Effector memory CD4-positive, alpha-beta T cell (primary cell): ENCODE data around the gene DMC1.

Source experiments
- DNase-seq, 3 donors: peaks; one replicate each; pipeline ENCODE4 v3.0.0-alpha.2; 2020
- H3K27ac ChIP-seq: 2 replicates; pipeline ENCODE4 v1.7.0; 2013; ENCODE audit warnings: mild to moderate bottlenecking, low read length, moderate library complexity; ENCODE audit not compliant: insufficient read depth, poor library complexity, severe bottlenecking
- H3K27me3 ChIP-seq: replicated peaks from 2 replicates; pipeline ENCODE4 v1.7.0; 2013; ENCODE audit warnings: mild to moderate bottlenecking, low read length; ENCODE audit not compliant: insufficient read depth, control insufficient read depth, poor library complexity, severe bottlenecking
- H3K36me3 ChIP-seq: 2 replicates; pipeline ENCODE4 v1.7.0; 2013; ENCODE audit warnings: mild to moderate bottlenecking, low read length, moderate library complexity; ENCODE audit not compliant: control insufficient read depth, insufficient read depth
- H3K4me1 ChIP-seq: 2 replicates; pipeline ENCODE4 v1.7.0; 2013; ENCODE audit warnings: low read length, mild to moderate bottlenecking; ENCODE audit not compliant: control insufficient read depth, insufficient read depth, poor library complexity, severe bottlenecking
- H3K4me3 ChIP-seq: 2 replicates; pipeline ENCODE4 v1.7.0; 2013; ENCODE audit warnings: low read length, low read depth, mild to moderate bottlenecking; ENCODE audit not compliant: insufficient read depth, poor library complexity, severe bottlenecking
- H3K9me3 ChIP-seq: 2 replicates; pipeline ENCODE4 v1.7.0; 2013; ENCODE audit warnings: mild to moderate bottlenecking, low read length, moderate library complexity; ENCODE audit not compliant: control insufficient read depth

Gene DMC1

GRCh38 chr22:38567531-38568285 lies 2.3 kb downstream of the DMC1 start:
- H3K27ac ChIP-seq: no peak overlapping the region
- no peaks in the 10 kb centered on the region for H3K9me3 ChIP-seq
- no peaks in the 10 kb centered on the region for H3K27me3 ChIP-seq
- H3K4me3 ChIP-seq: no peak overlapping the region
- H3K36me3 ChIP-seq: no peaks in the 10 kb centered on the region
- H3K4me1 ChIP-seq: peaks cover 12% of the 10 kb centered on the region
- DNase-seq: no peak

GRCh38 chr22:38566726-38567504 lies 3.1 kb downstream of the DMC1 start:
- H3K27ac ChIP-seq: no peak overlapping the region
- H3K27me3 ChIP-seq: no peaks in the 10 kb centered on the region
- H3K9me3 ChIP-seq: no peaks in the 10 kb centered on the region
- H3K4me1 ChIP-seq: peaks cover 12% of the 10 kb centered on the region
- H3K36me3 ChIP-seq: no peaks in the 10 kb centered on the region
- no peak overlapping the region for H3K4me3 ChIP-seq
- DNase-seq: no peak

- Histone ChIP-seq H3K9me3 (no peaks in the 10 kb centered on the region), H3K4me1 (peaks cover 4% of the 10 kb centered on the region), H3K4me3 (no peak overlapping the region), H3K27me3 (no peaks in the 10 kb centered on the region), H3K27ac (no peak overlapping the region), H3K36me3 (no peaks in the 10 kb centered on the region)
- no peak for DNase-seq
These were observed 4.5 kb downstream of the DMC1 start for GRCh38 chr22:38565441-38565840.

GRCh38 chr22:38564669-38565068 lies 5.3 kb downstream of the DMC1 start:
- no peak for DNase-seq
- Histone ChIP-seq H3K36me3 (no peaks in the 10 kb centered on the region), H3K9me3 (no peaks in the 10 kb centered on the region), H3K27ac (no peak overlapping the region), H3K4me3 (no peak overlapping the region), H3K4me1 (peaks cover 3% of the 10 kb centered on the region), H3K27me3 (no peaks in the 10 kb centered on the region)

- Histone ChIP-seq H3K4me3 (no peak overlapping the region), H3K27me3 (no peaks in the 10 kb centered on the region), H3K36me3 (no peaks in the 10 kb centered on the region), H3K9me3 (no peaks in the 10 kb centered on the region), H3K27ac (no peak overlapping the region), H3K4me1 (no peaks in the 10 kb centered on the region)
- no peak for DNase-seq
These were observed 15.7 kb downstream of the DMC1 start for GRCh38 chr22:38554281-38554680.

GRCh38 chr22:38549101-38549894 lies 20.7 kb downstream of the DMC1 start:
- DNase-seq: no peak
- H3K36me3 ChIP-seq: no peaks in the 10 kb centered on the region
- no peak overlapping the region for H3K4me3 ChIP-seq
- no peaks in the 10 kb centered on the region for H3K9me3 ChIP-seq
- H3K27me3 ChIP-seq: no peaks in the 10 kb centered on the region
- no peaks in the 10 kb centered on the region for H3K4me1 ChIP-seq
- no peak overlapping the region for H3K27ac ChIP-seq

GRCh38 chr22:38540701-38541100 lies 29.3 kb downstream of the DMC1 start:
- Histone ChIP-seq H3K27ac (no peak overlapping the region), H3K4me3 (no peak overlapping the region), H3K36me3 (no peaks in the 10 kb centered on the region), H3K4me1 (no peaks in the 10 kb centered on the region), H3K9me3 (no peaks in the 10 kb centered on the region), H3K27me3 (no peaks in the 10 kb centered on the region)
- DNase-seq: no peak

- Histone ChIP-seq H3K27me3 (no peaks in the 10 kb centered on the region), H3K27ac (peak overlapping the region; percentile 6), H3K36me3 (no peaks in the 10 kb centered on the region), H3K9me3 (no peaks in the 10 kb centered on the region), H3K4me3 (no peak overlapping the region), H3K4me1 (peaks cover 4% of the 10 kb centered on the region)
- no peak for DNase-seq
These were observed 38.6 kb downstream of the DMC1 start for GRCh38 chr22:38531251-38531938.

- Histone ChIP-seq H3K27ac (no peak overlapping the region), H3K27me3 (no peaks in the 10 kb centered on the region), H3K4me3 (no peak overlapping the region), H3K36me3 (no peaks in the 10 kb centered on the region), H3K9me3 (no peaks in the 10 kb centered on the region), H3K4me1 (no peaks in the 10 kb centered on the region)
- no peak for DNase-seq
These were observed 45.6 kb downstream of the DMC1 start for GRCh38 chr22:38524429-38524828.
